ENCODE data around the gene YPEL3.
A peak's percentile ranks its signal among the peaks of the same experiment; 100 is the strongest.

DNA sequence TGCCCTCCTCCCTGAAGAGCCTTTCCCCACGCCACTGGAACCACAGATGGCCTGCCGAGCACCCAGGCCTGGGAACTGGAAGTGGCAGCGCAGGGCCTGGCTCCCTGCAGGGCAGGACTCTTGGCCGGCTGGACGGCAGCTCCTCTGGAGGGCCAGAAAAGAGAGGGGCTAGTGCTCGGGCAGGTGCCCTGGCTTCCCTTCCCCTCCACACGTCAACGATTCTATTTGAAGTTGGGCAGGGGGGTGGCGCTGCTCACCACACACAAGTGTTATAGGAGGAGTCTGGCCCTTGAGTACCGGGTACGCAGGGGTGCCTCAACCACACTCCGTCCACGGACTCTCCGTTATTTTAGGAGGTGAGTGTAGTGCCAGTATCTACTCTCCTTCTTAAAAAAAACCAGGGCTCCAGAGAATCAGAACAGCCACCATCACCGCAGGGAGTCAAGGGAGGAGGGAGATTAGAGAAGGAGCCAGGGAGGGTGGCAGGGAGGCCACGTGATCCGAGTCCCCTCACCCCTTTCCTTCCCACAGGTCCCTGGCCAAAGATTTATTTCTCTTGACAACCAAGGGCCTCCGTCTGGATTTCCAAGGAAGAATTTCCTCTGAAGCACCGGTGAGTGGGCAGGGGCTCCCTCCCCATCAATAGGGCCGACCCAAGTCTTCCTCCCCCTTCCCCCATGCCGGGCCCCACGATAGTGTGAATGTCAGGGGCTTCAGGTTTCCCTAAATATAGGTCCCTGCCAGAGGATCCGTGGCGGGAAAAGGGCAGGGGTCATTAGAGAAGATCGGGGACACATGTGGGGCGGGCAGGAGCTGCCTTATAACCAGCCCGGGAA is 31.9 kb downstream of the YPEL3 start:
- TF ChIP-seq POLR2A (IDR thresholded peaks at IDR 0.05): peak; percentile 42
- TF ChIP-seq, protein P1, sequence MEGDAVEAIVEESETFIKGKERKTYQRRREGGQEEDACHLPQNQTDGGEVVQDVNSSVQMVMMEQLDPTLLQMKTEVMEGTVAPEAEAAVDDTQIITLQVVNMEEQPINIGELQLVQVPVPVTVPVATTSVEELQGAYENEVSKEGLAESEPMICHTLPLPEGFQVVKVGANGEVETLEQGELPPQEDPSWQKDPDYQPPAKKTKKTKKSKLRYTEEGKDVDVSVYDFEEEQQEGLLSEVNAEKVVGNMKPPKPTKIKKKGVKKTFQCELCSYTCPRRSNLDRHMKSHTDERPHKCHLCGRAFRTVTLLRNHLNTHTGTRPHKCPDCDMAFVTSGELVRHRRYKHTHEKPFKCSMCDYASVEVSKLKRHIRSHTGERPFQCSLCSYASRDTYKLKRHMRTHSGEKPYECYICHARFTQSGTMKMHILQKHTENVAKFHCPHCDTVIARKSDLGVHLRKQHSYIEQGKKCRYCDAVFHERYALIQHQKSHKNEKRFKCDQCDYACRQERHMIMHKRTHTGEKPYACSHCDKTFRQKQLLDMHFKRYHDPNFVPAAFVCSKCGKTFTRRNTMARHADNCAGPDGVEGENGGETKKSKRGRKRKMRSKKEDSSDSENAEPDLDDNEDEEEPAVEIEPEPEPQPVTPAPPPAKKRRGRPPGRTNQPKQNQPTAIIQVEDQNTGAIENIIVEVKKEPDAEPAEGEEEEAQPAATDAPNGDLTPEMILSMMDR (IDR thresholded peaks at IDR 0.05): peak in 3 of 5 experiments; percentile 15 to 23 (median 18)

Data from transverse colon (tissue), 3 donors.